SK-N-SH (cell line): Measurements from ENCODE around the gene MAN2A2. TPM values are rescaled to one million over a fixed set of nuclear protein-coding genes. Genes with fewer than 3 reads are reported as not detected.
"Not testable (repeated sequence)": the region's sequence is repeated elsewhere in the genome, so short reads cannot be mapped to it uniquely, and the experiment has no call there.

Experiments used
- CTCF ChIA-PET: fragments of 300-600, 350-600 bp; formaldehyde crosslinking; extraction: SDS; loops from one replicate; lab custom pipeline; 2021; lab: Yijun Ruan, JAX
- POLR2A ChIA-PET: fragments of 350-600 bp; sonication (Branson Sonifier 250); formaldehyde crosslinking; extraction: SDS; loops from one replicate; lab custom pipeline; 2020; ENCODE audit warnings: antibody characterized with exemption, inconsistent platforms; lab: Yijun Ruan, JAX
- DNase-seq: peaks from one replicate; pipeline ENCODE4 v3.0.0; 2012
- H2AFZ ChIP-seq: fragments of 200-600 bp; sonication (generic); 2 replicates; pipeline ENCODE4 v1.8.1; 2016; ENCODE audit warnings: antibody characterized with exemption, mild to moderate bottlenecking, low read depth
- H3F3A ChIP-seq: fragments of 200-600 bp; sonication (generic); replicated peaks from 2 replicates; pipeline ENCODE3; 2016; ENCODE audit warnings: antibody characterized with exemption, mild to moderate bottlenecking; ENCODE audit not compliant: insufficient read depth
- H3K27ac ChIP-seq, 2 experiments: fragments of 200-500 bp in 1 of 2; fragments of 200-600 bp in 1 of 2; sonication (Bioruptor generic) in 1 of 2; sonication (generic), shearing (Covaris generic) in 1 of 2; 2 replicates each; pipeline versions ENCODE4 v1.5.1 to v1.6.1; 2014 to 2016; ENCODE audit warnings: low read depth in 2 of 2, inconsistent platforms in 1 of 2, low read length in 1 of 2, mild to moderate bottlenecking in 1 of 2, mixed read lengths in 1 of 2
- H3K27me3 ChIP-seq: fragments of 200-600 bp; sonication (generic), shearing (Covaris generic); 2 replicates; pipeline ENCODE4 v1.6.1; 2016; ENCODE audit warnings: mixed run types; ENCODE audit not compliant: insufficient read depth
- H3K36me3 ChIP-seq, 2 experiments: fragments of 200-500 bp in 1 of 2; fragments of 200-600 bp in 1 of 2; sonication (Bioruptor generic) in 1 of 2; sonication (generic) in 1 of 2; replicated peaks in 1 of 2; 2 replicates each; pipeline versions ENCODE3 to v1.5.1; 2014 to 2016; ENCODE audit warnings: low read length in 1 of 2, mild to moderate bottlenecking in 1 of 2; ENCODE audit not compliant: insufficient read depth in 2 of 2, control insufficient read depth in 1 of 2
- H3K4me1 ChIP-seq, 2 experiments: fragments of 200-500 bp in 1 of 2; fragments of 200-600 bp in 1 of 2; sonication (Bioruptor generic) in 1 of 2; sonication (generic), shearing (Covaris generic) in 1 of 2; 2 replicates each; pipeline versions ENCODE4 v1.5.1 to v1.6.1; 2014 to 2016; ENCODE audit warnings: low read depth in 1 of 2, low read length in 1 of 2, mixed run types in 1 of 2; ENCODE audit not compliant: insufficient read depth in 2 of 2, control insufficient read depth in 1 of 2
- H3K4me2 ChIP-seq: fragments of 200-600 bp; sonication (generic), shearing (Covaris generic); 2 replicates; pipeline ENCODE4 v1.6.1; 2017; ENCODE audit warnings: mixed run types
- H3K4me3 ChIP-seq, 2 experiments: fragments of 200-500 bp in 1 of 2; fragments of 200-600 bp in 1 of 2; sonication (Bioruptor generic) in 1 of 2; sonication (generic), shearing (Covaris generic) in 1 of 2; 2 replicates each; pipeline versions ENCODE4 v1.5.1 to v1.8.1; 2014 to 2016; ENCODE audit warnings: low read depth in 2 of 2, inconsistent platforms in 1 of 2, low read length in 1 of 2, mild to moderate bottlenecking in 1 of 2, mixed read lengths in 1 of 2, moderate library complexity in 1 of 2
- H3K79me2 ChIP-seq: fragments of 200-600 bp; sonication (generic); 2 replicates; pipeline ENCODE4 v1.8.1; 2017; ENCODE audit warnings: mild to moderate bottlenecking; ENCODE audit not compliant: insufficient read depth
- H3K9ac ChIP-seq: fragments of 200-600 bp; sonication (generic); 2 replicates; pipeline ENCODE4 v1.6.1; 2017; ENCODE audit warnings: mixed run types
- H3K9me2 ChIP-seq: fragments of 200-600 bp; sonication (generic); 2 replicates; pipeline ENCODE4 v1.6.1; 2017; ENCODE audit warnings: mixed run types
- H3K9me3 ChIP-seq: fragments of 200-600 bp; sonication (generic); 2 replicates; pipeline ENCODE4 v1.6.1; 2017; ENCODE audit warnings: mixed run types, mild to moderate bottlenecking, moderate library complexity
- H4K20me1 ChIP-seq: fragments of 200-600 bp; sonication (generic); 2 replicates; pipeline ENCODE4 v1.6.1; 2017; ENCODE audit warnings: mild to moderate bottlenecking, mixed run types; ENCODE audit not compliant: insufficient read depth
- CHD2 ChIP-seq: fragments of 150-350 bp; IDR thresholded peaks from 2 replicates; pipeline ENCODE4 v1.6.1; 2018; ENCODE audit warnings: low read length; ENCODE audit not compliant: partially characterized antibody
- ELF1 ChIP-seq: IDR thresholded peaks from 2 replicates; pipeline ENCODE4 v1.4.0; 2012
- FOSL2 ChIP-seq: IDR thresholded peaks from 2 replicates; pipeline ENCODE4 v1.4.0; 2012; ENCODE audit warnings: low read depth, mild to moderate bottlenecking, moderate library complexity, borderline replicate concordance
- FOXM1 ChIP-seq: IDR thresholded peaks from 2 replicates; pipeline ENCODE4 v1.4.0; 2012; ENCODE audit warnings: low read depth, mild to moderate bottlenecking
- JUND ChIP-seq: IDR thresholded peaks from 2 replicates; pipeline ENCODE4 v1.4.0; 2012
- MXI1 ChIP-seq: IDR thresholded peaks from 2 replicates; pipeline ENCODE4 v1.6.1; 2012; ENCODE audit warnings: mild to moderate bottlenecking, low read depth, low read length, improper control_type of control experiment
- NRF1 ChIP-seq: IDR thresholded peaks from 2 replicates; pipeline ENCODE4 v1.6.1; 2012; ENCODE audit warnings: low read depth, mild to moderate bottlenecking, low read length
- POLR2AphosphoS5 ChIP-seq: IDR thresholded peaks from 2 replicates; pipeline ENCODE4 v1.6.1; 2012; ENCODE audit warnings: low read depth, low read length
- RCOR1 ChIP-seq: fragments of 150-350 bp; IDR thresholded peaks from 2 replicates; pipeline ENCODE4 v1.6.1; 2017; ENCODE audit warnings: antibody characterized with exemption, low read length
- TAF1 ChIP-seq: IDR thresholded peaks from 2 replicates; pipeline ENCODE4 v1.6.1; 2012; ENCODE audit warnings: low read depth, mild to moderate bottlenecking, low read length, moderate library complexity, borderline replicate concordance
- TCF12 ChIP-seq: IDR thresholded peaks from 2 replicates; pipeline ENCODE4 v1.4.0; 2012
- WGBS: methylation state at CpG from one replicate; pipeline ENCODE4 v1.1.6; 2017; ENCODE audit warnings: low lambda C conversion rate; 5-methylcytosine and 5-hydroxymethylcytosine counted together
- polyA plus RNA-seq, 3 experiments: library from polyadenylated mRNA; depleted of rRNA; stranded (reverse); fragments of >200 nt; gene quantifications; 2 replicates each; pipeline ENCODE4 v1.2.3, GENCODE V29; 2012
- TF ChIP-seq, protein P1 (sequence below): IDR thresholded peaks from 2 replicates; pipeline ENCODE4 v1.4.0; 2012; ENCODE audit warnings: low read depth, borderline replicate concordance

MAN2A2 gene
- polyA plus RNA-seq, 1 of the 3 experiments (the other 2 are of a cell fraction) = 35.0 TPM

- TF ChIP-seq FOXM1 (no peak), ELF1 (no peak)
- TF ChIP-seq, all 33 proteins: peak for 0
Observed at GRCh38 chr15:90918034-90918788, 15.1 kb downstream of the MAN2A2 start (continued).

- 95% methylated on average over 4 of the region's 6 CpGs for WGBS
- DNase-seq = no peak
- H3K4me1 ChIP-seq = no peaks in the 10 kb centered on the region
- no peak overlapping the region for H3K4me2 ChIP-seq
- CTCF ChIA-PET = interaction anchor here (1.0 to 2.9 kb wide), 3 partner anchors 14 to 38 kb away, joined by 4 to 16 read pairs (median 4); partner anchors contain the start of genes HDDC3 and MAN2A2
- TF ChIP-seq TAF1 (no peak), JUND (no peak), NRF1 (no peak), TCF12 (no peak), CHD2 (no peak), RCOR1 (no peak), FOSL2 (no peak), POLR2AphosphoS5 (no peak)
- TF ChIP-seq, protein P1, sequence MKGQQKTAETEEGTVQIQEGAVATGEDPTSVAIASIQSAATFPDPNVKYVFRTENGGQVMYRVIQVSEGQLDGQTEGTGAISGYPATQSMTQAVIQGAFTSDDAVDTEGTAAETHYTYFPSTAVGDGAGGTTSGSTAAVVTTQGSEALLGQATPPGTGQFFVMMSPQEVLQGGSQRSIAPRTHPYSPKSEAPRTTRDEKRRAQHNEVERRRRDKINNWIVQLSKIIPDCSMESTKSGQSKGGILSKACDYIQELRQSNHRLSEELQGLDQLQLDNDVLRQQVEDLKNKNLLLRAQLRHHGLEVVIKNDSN = no peak
- H2AFZ ChIP-seq = no peak overlapping the region
- no peaks in the 10 kb centered on the region for H3K9me2 ChIP-seq
- H3K4me3 ChIP-seq = no peak overlapping the region
- no peak overlapping the region for H3K9ac ChIP-seq
- H4K20me1 ChIP-seq = no peaks in the 10 kb centered on the region
- H3K9me3 ChIP-seq = no peaks in the 10 kb centered on the region
- peaks cover 7 to 55% of the 10 kb centered on the region in 2 experiments for H3K36me3 ChIP-seq
- H3K27me3 ChIP-seq = no peaks in the 10 kb centered on the region
- POLR2A ChIA-PET = interaction anchor here (0.9 kb wide), 1 partner anchor 16 kb away, joined by 3 read pairs; the partner anchor contains the start of gene MAN2A2
- H3K27ac ChIP-seq = no peak overlapping the region
- no peaks in the 10 kb centered on the region for H3K79me2 ChIP-seq
- no peaks in the 10 kb centered on the region for H3F3A ChIP-seq
Observed at GRCh38 chr15:90918835-90919234, 15.7 kb downstream of the MAN2A2 start.

DNA sequence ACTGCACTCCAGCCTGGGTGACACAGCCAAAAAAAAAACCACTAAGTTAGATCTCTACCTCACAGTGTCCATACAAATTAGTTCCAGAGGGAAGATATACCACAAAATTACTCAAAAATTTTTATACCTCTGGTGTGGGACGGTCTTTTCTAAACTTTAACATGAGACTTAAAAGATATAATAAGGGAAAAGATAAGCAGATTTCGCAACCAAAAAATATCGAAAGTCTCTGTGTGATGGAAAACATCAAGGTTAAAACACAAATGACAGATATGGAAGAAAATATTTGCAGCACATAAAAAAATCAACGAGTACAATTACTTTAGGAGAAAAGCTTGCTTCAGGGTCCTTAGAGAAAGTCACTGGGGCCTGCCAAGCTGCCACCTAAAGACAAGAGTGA, 18.8 kb downstream of the MAN2A2 start:
- H4K20me1 ChIP-seq = no peaks in the 10 kb centered on the region
- POLR2A ChIA-PET = no interaction called here
- no peak overlapping the region for H3K9ac ChIP-seq
- WGBS = 94% methylated on average over 4 of the region's 4 CpGs
- no peak overlapping the region for H3K4me3 ChIP-seq
- H3K9me3 ChIP-seq = no peaks in the 10 kb centered on the region
- H3K4me1 ChIP-seq = no peaks in the 10 kb centered on the region
- no peak overlapping the region for H3K4me2 ChIP-seq
- H3K79me2 ChIP-seq = no peaks in the 10 kb centered on the region
- no peak overlapping the region for H2AFZ ChIP-seq
- no peak for DNase-seq
- no peaks in the 10 kb centered on the region for H3F3A ChIP-seq
- H3K27ac ChIP-seq = no peak overlapping the region
- TF ChIP-seq MXI1 = no peak
- no peak for TF ChIP-seq CHD2
- CTCF ChIA-PET = interaction anchor here (2.1 to 4.0 kb wide), 3 partner anchors 12 to 36 kb away, joined by 6 to 46 read pairs (median 7); partner anchors contain the start of genes HDDC3, MAN2A2 and UNC45A
- H3K9me2 ChIP-seq = no peaks in the 10 kb centered on the region
- no peaks in the 10 kb centered on the region for H3K27me3 ChIP-seq
- peaks cover 7 to 37% of the 10 kb centered on the region in 2 experiments for H3K36me3 ChIP-seq

- H3K9me2 ChIP-seq, H3K9me3 ChIP-seq, DNase-seq, H3K27me3 ChIP-seq, POLR2A ChIA-PET, H3K27ac ChIP-seq, H2AFZ ChIP-seq, H3K4me1 ChIP-seq, H3K79me2 ChIP-seq, H3K4me3 ChIP-seq, H3F3A ChIP-seq, H4K20me1 ChIP-seq, H3K4me2 ChIP-seq, H3K9ac ChIP-seq: not testable (repeated sequence)
- peaks cover 7 to 31% of the 10 kb centered on the region in 2 experiments for H3K36me3 ChIP-seq
- WGBS = 98% methylated on average over 7 of the region's 7 CpGs
- CTCF ChIA-PET = interaction anchor here (0.7 to 4.0 kb wide), 3 partner anchors 11 to 99 kb away, joined by 3 to 46 read pairs (median 6); partner anchors contain the start of genes HDDC3, MAN2A2 and UNC45A
Observed at GRCh38 chr15:90922712-90923322, 19.7 kb downstream of the MAN2A2 start.
